Daoy (cell line): Measurements from ENCODE around the gene RAB36. TPM values are rescaled to one million over a fixed set of nuclear protein-coding genes. Genes with fewer than 3 reads are reported as not detected.
A peak's percentile ranks its signal among the peaks of the same experiment; 100 is the strongest.

ENCODE experiments used
- DNase-seq: peaks from one replicate; pipeline ENCODE4 v3.0.0-alpha.2; 2015; ENCODE audit warnings: low read depth
- total RNA-seq: library from RNA; depleted of rRNA; stranded (reverse); fragments of >200 nt; shearing (Covaris generic); gene quantifications from 2 replicates; pipeline ENCODE4 v1.2.3, GENCODE V29; 2014

The RAB36 gene
- total RNA-seq, 1 experiment from 2014 or later: 2.2 TPM

DNA sequence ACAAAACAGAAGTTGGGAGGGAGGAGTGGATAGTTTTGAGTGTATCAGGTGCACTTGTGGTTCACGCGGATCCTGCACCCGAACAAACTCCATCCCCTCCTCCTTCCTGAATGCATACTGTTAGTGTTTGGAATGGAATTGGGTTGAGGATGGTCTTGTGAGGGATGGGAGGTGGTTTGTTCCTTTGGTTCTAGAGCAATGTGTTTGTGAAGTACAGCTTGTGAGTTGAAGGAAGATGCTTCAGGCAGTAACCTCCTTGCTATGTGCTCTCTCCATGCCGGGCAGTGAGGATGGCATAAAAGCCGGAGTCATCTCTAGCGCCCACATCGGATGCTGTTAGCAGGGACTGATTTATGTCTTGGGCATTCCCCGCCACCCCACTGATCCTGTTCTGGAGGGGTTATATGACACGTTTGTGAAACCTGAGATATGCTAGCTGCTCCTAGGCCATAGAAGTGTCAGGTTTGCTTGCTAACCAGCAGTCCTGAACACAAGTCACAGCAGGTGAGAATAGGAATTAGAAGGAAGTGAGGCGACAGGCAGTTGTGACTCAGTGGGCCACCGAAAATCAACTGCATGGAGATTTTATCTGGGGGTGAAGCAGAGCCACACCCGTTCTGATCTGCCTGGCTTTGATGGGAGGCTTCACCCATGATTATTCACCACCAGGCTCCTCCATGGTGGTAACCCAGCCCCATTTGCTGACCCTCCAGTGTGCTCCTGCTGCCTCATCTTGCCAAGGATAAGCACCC is 37.2 kb downstream of the RAB36 start:
- DNase-seq: peak; percentile 78

- peak; percentile 49 for DNase-seq
These were observed 37.9 kb downstream of the RAB36 start for GRCh38 chr22:23183061-23183698.

DNA sequence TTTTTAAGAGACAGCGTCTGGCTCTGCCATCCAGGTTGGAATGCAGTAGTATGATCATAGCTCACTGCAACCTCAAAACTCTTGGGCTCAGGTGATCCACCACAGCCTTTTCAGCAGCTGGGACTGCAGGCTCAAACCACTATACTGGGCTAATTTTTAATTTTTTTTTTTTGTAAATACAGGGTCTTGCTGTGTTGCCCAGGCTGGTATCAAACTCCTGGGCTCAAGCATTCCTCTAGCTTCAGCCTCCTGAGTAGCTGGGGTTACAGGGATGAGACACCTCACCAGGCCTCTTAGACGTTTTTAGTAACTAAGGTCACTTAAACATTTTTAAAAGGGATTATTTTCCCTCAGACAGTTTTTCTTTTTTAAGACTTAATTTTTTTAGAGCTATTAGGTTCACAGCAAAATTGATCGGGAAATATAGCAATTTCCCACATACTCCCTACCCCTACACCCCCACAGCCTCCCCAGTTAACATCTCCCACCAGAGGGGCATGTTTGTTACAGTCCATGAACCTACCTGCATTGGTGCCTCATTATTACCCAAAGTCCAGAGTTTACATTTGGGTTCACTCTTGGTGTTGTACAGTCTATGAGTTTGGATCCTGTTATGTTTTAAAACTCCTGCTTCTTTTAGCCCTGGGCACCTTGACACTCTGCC is 39.0 kb downstream of the RAB36 start:
- no peak for DNase-seq

GRCh38 chr22:23184764-23185113 is 39.5 kb downstream of the RAB36 start:
- no peak for DNase-seq

- DNase-seq: no peak
These were observed 41.9 kb downstream of the RAB36 start for GRCh38 chr22:23187211-23187610.

DNA sequence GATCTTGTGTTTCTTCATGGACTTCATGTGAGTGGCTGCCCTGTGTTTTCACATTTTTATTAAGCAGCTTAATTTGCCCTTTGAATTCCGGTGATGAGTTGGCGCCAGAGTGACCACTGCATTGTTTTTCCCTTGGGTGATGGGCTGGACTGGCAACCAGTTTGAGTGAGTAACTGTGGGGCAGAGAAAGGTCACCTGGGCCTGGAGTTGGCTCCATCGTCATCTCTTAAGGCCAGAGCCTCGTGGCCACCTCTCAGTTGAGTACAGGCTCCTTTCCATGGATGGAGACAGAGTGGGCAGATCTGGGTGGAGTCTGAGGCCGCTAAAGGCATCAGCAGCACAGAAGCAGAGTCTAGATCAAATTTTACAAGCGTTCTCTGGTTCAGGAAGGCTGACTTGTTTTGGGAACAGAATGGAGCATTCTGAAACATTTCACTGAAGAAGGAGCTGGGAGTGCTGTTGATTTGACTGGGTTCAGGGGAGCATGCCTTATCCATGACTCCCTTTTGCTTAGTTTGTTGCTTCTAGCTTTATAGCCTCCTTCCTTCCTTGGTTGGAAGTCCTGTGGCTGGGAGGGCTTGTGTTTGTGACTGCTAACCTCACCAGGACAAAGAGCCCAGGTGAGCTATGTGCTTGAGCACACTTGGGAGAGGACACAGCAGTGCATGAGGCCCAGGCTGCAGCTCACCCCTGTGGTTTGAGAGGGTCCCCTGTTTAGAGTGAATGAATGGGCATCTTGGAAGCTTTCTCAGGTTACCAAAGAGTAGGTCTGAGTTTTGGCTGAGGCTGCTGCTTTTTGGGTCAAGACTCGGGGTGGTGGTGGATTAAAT is 42.8 kb downstream of the RAB36 start:
- no peak for DNase-seq

- no peak for DNase-seq
These were observed 45.2 kb downstream of the RAB36 start for GRCh38 chr22:23190526-23190925.

DNA sequence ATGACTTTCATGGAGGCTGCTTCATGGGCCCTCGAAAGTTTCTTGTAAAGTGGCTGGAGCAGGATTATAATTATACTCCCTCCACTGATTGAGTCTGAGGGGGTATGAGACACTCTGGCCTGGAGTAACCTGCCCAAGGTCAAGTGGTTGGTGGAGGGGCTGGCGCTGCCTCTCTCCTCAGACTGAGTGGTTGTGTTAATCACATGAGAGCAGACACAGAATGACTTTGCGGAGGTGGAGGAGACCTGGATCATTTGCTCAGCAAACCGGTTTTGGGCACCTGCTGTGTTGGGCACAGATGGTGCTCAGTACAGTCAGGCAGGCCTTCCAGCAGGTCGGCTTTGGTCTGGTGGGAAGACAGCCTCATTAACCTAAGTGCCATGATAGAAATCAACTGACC is 46.9 kb downstream of the RAB36 start:
- no peak for DNase-seq

DNA sequence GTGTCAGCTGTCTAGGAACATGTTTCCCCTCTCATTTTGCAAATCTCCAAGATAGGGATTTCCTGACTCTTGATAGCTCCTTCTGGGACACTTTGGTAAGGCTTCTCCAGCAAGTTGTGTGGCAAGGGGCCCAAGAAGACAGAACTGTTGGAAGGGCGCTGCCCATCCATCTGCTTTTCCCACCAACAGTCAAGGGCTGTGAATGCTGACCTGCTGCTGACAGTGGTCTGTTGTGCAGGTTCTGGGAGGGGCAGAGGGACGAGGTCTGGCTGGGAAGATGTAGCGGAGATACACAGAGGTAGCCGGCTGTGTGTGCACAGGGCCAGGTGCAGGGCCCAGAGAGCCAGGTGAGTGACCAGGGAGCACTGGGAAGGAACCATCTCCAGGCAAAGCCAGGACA is 47.3 kb downstream of the RAB36 start:
- DNase-seq: no peak

GRCh38 chr22:23193196-23193827 is 48.0 kb downstream of the RAB36 start:
- no peak for DNase-seq

DNA sequence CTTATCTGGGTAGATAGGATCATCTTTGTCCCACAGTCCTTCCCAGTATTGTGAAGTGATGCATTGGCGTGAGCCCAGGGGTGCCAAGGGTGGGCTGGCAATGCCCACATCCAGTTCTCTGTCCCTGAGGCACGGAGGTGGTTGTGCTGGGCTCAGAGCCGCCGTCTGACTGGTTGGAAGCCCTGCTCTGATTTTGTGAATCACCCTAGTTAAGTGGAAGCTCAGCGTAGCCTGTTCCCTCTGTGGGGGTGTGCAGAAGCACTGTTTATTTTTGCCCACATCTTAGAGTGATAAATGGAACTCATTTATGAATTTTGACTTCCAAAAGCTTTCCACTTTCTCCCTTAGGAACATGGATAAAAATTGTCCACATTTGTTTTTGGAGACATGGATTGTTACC is 48.6 kb downstream of the RAB36 start:
- peak; percentile 20 for DNase-seq

- no peak for DNase-seq
These were observed 50.9 kb downstream of the RAB36 start for GRCh38 chr22:23196165-23196564.

GRCh38 chr22:23197836-23198235 is 52.6 kb downstream of the RAB36 start:
- no peak for DNase-seq

DNA sequence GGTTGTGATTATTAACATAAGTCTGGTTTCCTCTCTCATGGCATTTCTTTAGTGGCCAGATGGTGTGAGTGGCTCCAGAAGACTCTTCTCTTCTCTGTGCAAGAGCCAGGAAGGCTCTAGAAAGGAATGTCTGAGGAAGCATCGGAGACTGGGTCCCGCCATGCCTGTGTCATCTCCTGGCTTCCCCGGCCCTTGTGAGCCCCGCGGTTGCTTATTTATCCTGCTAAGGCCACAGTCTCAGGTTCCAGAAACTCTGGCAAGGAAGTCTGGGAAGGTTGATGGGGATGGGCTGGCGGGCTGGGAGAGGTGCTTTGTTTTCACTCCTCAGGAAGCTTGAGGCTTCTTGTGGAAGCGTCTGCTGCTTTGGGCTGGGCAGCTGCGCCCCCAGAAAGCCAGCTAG is 53.9 kb downstream of the RAB36 start:
- no peak for DNase-seq

DNA sequence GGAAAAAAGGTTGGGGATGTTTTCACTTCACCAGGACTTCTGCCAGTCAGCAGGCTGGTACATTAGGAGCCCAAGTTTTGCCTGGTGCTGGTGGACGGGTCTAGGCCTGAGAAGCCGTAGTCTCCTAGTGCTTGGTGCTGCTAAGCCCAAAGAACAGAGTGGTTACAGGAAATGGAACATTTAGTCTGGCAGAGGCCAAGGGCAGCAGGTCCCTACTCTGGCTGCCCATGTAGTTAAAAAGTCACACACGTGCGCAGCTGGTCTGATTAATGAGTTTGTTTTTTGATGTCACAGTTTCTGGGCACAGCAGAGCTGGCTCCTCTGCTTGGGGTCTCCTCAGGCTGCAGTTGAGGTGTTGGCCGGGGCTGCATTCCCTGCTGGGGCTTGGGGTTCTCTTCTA is 55.6 kb downstream of the RAB36 start:
- no peak for DNase-seq

- DNase-seq: no peak
These were observed 57.7 kb downstream of the RAB36 start for GRCh38 chr22:23202812-23203451.

- no peak for DNase-seq
These were observed 58.3 kb downstream of the RAB36 start for GRCh38 chr22:23203452-23204124.

DNA sequence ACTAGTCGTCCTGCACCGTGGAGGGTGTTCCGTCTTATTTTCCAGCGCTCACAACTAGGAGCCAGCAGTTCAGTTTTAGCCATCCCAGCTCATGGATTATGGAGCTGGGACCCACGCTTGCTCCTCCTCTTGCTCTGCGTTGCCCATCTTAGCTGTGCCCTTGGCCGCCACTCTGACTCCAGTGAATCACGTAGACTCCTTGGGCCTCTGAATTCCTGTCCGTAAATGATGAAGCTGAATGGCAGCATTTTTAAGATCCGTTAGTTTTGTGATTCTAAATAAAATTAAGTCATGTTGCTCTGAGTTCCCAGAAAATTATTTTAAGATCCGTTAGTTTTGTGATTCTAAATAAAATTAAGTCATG is 58.8 kb downstream of the RAB36 start:
- DNase-seq: no peak

DNA sequence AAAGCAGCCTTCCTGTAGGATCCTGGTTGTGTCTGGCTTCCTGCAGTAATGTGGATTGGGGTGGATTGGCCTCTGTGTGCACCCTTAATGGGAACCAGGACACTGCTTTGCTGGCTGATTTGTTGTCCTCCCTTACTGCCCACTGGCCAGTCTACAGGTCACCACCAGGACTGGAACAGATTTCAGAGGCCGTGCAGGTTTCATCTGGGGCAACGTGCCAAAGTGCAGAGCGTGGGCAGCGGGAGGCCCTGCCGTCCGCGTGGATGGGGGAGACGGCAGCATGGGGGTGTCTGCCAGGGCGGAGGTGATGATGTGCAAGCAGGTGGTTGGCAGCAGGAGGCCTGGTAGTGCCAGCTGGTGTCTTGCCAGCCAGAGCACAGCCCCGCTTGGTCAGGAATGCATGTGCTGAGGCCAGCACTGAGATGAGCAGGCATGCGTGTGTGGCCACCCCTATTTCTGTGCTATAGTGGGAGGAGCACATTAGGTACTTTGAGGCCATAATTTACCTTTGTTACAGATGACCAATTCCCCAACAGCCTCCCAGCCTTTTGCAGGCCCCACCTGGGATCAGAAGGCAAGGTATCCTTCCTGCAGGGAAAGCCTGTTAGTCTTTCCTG is 59.4 kb downstream of the RAB36 start:
- no peak for DNase-seq

DNA sequence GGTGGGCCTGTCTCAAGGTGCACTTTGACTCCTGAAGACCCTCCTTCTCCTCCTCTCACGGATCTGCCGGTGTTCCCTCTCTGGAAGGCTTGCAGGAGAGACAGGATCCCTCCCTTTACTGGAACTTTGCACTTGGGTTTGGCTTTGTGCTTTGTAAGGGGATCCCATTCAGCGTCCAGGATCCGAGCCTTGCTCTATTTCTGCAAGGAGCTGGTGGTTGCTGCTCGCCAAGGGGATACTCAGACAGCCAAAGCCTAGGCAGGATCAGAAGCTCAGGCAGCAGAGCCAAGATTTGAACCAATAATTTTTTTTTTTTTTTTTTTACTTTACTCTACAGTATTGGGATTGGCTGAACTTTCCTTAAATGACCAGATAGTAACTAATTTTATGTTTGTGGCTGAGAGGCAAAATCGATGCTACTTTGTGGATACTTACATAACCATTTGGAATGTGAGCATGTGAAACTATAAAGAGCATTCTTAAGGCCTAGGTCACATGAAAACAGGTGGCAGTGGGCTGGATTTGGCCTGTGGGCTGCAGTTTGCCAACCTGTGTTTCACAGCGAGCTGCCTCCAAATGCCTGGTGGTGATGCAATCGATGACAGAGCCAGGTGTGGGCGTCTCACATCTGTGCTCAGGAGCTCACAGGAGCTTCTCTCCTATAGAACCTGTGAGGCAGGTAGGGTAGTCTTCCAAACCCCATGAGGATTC is 60.2 kb downstream of the RAB36 start:
- DNase-seq: no peak
